B cell (primary cell): Measurements from ENCODE around the gene EIF4EBP2. TPM values are rescaled to one million over a fixed set of nuclear protein-coding genes. Genes with fewer than 3 reads are reported as not detected.

Experiments used
- ATAC-seq: fragments of 200-7000 bp; cut with Tn5 transposase; one replicate; pipeline ENCODE4 v1.10.0; 2021; ENCODE audit warnings: low read depth, mild to moderate bottlenecking, moderate number of reproducible peaks, moderate library complexity
- CTCF ChIA-PET: fragments of 350-600 bp; sonication (Branson Sonifier 250); formaldehyde crosslinking; loops from one replicate; lab custom pipeline; 2021; ENCODE audit warnings: antibody characterized with exemption, inconsistent platforms; lab: Charles Lee
- POLR2A ChIA-PET: fragments of 350-600 bp; sonication (Branson Sonifier 250); formaldehyde crosslinking; loops from one replicate; lab custom pipeline; 2021; ENCODE audit warnings: antibody characterized with exemption; lab: Charles Lee
- DNase-seq: peaks from one replicate; pipeline ENCODE4 v3.0.0; 2013
- H2AFZ ChIP-seq: 2 replicates; pipeline ENCODE4 v1.6.1; 2012; ENCODE audit warnings: mild to moderate bottlenecking, low read depth, low read length; ENCODE audit not compliant: insufficient read depth, poor library complexity, severe bottlenecking
- H3K27ac ChIP-seq, 2 donors: 1 replicate in 1 of 2; 2 replicates in 1 of 2; pipeline ENCODE4 v1.5.1; 2012 to 2013; ENCODE audit warnings: low read length in 2 of 2, mild to moderate bottlenecking in 2 of 2, moderate library complexity in 1 of 2
- H3K27me3 ChIP-seq, 4 experiments: fragments of 200-600 bp in 1 of 4; sonication (generic) in 1 of 4; replicated peaks in 1 of 4; 1 replicate in 2 of 4; 2 replicates in 2 of 4; pipeline versions ENCODE4 v1.6.1 to v1.7.0; 2013 to 2016; ENCODE audit warnings: low read length in 3 of 4, mild to moderate bottlenecking in 2 of 4, mixed read lengths in 1 of 4, moderate library complexity in 1 of 4; ENCODE audit not compliant: insufficient read depth in 4 of 4, control insufficient read depth in 3 of 4; ENCODE audit errors: control extremely low read depth in 1 of 4
- H3K36me3 ChIP-seq, 2 experiments: replicated peaks in 1 of 2; 1 replicate in 1 of 2; 2 replicates in 1 of 2; pipeline versions ENCODE4 v1.6.1 to v1.7.1; 2013; ENCODE audit warnings: low read length in 1 of 2; ENCODE audit not compliant: insufficient read depth in 2 of 2, control insufficient read depth in 1 of 2; ENCODE audit errors: control extremely low read depth in 1 of 2, extremely low read depth in 1 of 2
- H3K4me1 ChIP-seq, 2 donors: fragments of 200-600 bp in 1 of 2; sonication (generic) in 1 of 2; 1 replicate in 1 of 2; 2 replicates in 1 of 2; pipeline versions ENCODE4 v1.5.1 to v1.6.1; 2013 to 2017; ENCODE audit warnings: low read length in 2 of 2; ENCODE audit not compliant: control insufficient read depth in 2 of 2, insufficient read depth in 2 of 2
- H3K4me2 ChIP-seq: replicated peaks from 2 replicates; pipeline ENCODE3; 2012; ENCODE audit warnings: mild to moderate bottlenecking, low read depth, low read length; ENCODE audit not compliant: poor library complexity, severe bottlenecking
- H3K4me3 ChIP-seq, 5 experiments: fragments of 200-600 bp in 1 of 5; sonication (generic) in 1 of 5; 1 replicate in 3 of 5; 2 replicates in 2 of 5; pipeline versions ENCODE4 v1.5.1 to v1.7.0; 2011 to 2016; ENCODE audit warnings: low read length in 4 of 5, mild to moderate bottlenecking in 4 of 5, low read depth in 2 of 5, control low read depth in 1 of 5, moderate library complexity in 1 of 5; ENCODE audit not compliant: insufficient read depth in 1 of 5; ENCODE audit errors: control extremely low read depth in 1 of 5, extremely low read depth in 1 of 5
- H3K79me2 ChIP-seq: fragments of 200-600 bp; sonication (generic); one replicate; pipeline ENCODE4 v1.6.0; 2016; ENCODE audit warnings: low read length; ENCODE audit not compliant: control insufficient read depth, insufficient read depth
- H3K9ac ChIP-seq: fragments of 200-600 bp; sonication (generic); 2 replicates; pipeline ENCODE4 v1.6.1; 2017; ENCODE audit warnings: mild to moderate bottlenecking, low read length, moderate library complexity
- H3K9me3 ChIP-seq, 3 donors: one replicate each; pipeline versions ENCODE4 v1.6.1 to v1.7.1; 2013; ENCODE audit warnings: low read length in 2 of 3; ENCODE audit not compliant: control insufficient read depth in 2 of 3, insufficient read depth in 1 of 3; ENCODE audit errors: control extremely low read depth in 1 of 3
- H4K20me1 ChIP-seq: 2 replicates; pipeline ENCODE4 v1.6.0; 2012; ENCODE audit warnings: mild to moderate bottlenecking, low read length; ENCODE audit not compliant: insufficient read depth, control insufficient read depth, poor library complexity, severe bottlenecking
- H3K27ac Mint-ChIP-seq: one replicate; pipeline ENCODE4 v1.8.0; 2021; ENCODE audit warnings: mixed read lengths
- H3K27me3 Mint-ChIP-seq: one replicate; pipeline ENCODE4 v1.8.0; 2021; ENCODE audit warnings: mixed read lengths
- H3K4me1 Mint-ChIP-seq: one replicate; pipeline ENCODE4 v1.8.0; 2021; ENCODE audit warnings: mixed read lengths
- H3K4me3 Mint-ChIP-seq: one replicate; pipeline ENCODE4 v1.8.0; 2021; ENCODE audit warnings: mixed read lengths
- H3K9me3 Mint-ChIP-seq: one replicate; pipeline ENCODE4 v1.8.0; 2022; ENCODE audit warnings: mixed read lengths; ENCODE audit not compliant: insufficient read depth
- CTCF ChIP-seq: fragments of 200-600 bp; IDR thresholded peaks from one replicate; pipeline ENCODE4 v1.8.0; 2022; ENCODE audit warnings: antibody characterized with exemption, mild to moderate bottlenecking
- EZH2 ChIP-seq: IDR thresholded peaks from 2 replicates; pipeline ENCODE4 v1.6.1; 2012; ENCODE audit warnings: borderline replicate concordance, low read depth, mild to moderate bottlenecking, moderate library complexity, low read length; ENCODE audit not compliant: insufficient read depth, poor library complexity, severe bottlenecking
- WGBS: methylation state at CpG from one replicate; pipeline ENCODE4 v1.1.5; 2013; ENCODE audit warnings: missing lambda C conversion rate; ENCODE audit not compliant: insufficient coverage; 5-methylcytosine and 5-hydroxymethylcytosine counted together
- intact Hi-C: fragments of 100-400 bp; cut with micrococcal nuclease; formaldehyde crosslinking; loops from one replicate; pipeline ENCODE4 v1.10.0; 2022
- polyA plus RNA-seq: library from polyadenylated mRNA; depleted of rRNA; stranded (reverse); fragments of >200 nt; gene quantifications from 2 replicates; pipeline ENCODE4 v1.2.3, GENCODE V29; 2012
- total RNA-seq, 2 donors: library from RNA; stranded (reverse); fragments of 120-200 nt in 1 of 2; gene quantifications; 1 replicate in 1 of 2; 2 replicates in 1 of 2; pipeline versions ENCODE4 v1.2.3 to v1.2.4, GENCODE V29; 2013 to 2022

EIF4EBP2 gene
- total and polyA plus RNA-seq, 2 donors (not counting 1 experiment from before 2014, with no cell fraction given) = 8.7 to 37.8 TPM

- Histone ChIP-seq H3K27ac (no peak overlapping the region), H3K9me3 (no peaks in the 10 kb centered on the region), H3K36me3 (no peaks in the 10 kb centered on the region), H4K20me1 (no peaks in the 10 kb centered on the region), H3K27me3 (no peaks in the 10 kb centered on the region), H3K4me3 (no peak overlapping the region), H3K4me2 (no peak overlapping the region), H3K9ac (no peak overlapping the region), H2AFZ (no peak overlapping the region), H3K4me1 (peaks cover 5 to 9% of the 10 kb centered on the region in 2 donors), H3K79me2 (no peaks in the 10 kb centered on the region)
- H3K27me3 Mint-ChIP-seq = peaks cover 4% of the 10 kb centered on the region
- DNase-seq = no peak
- ChIA-PET POLR2A (no interaction called here), CTCF (interaction anchor here (1.0 kb wide), 1 partner anchor 318 kb away, joined by 3 read pairs; no protein-coding TSS in a partner anchor)
- ATAC-seq = no peak
- no peak overlapping the region for H3K27ac Mint-ChIP-seq
- no peaks in the 10 kb centered on the region for H3K9me3 Mint-ChIP-seq
- peaks cover 16% of the 10 kb centered on the region for H3K4me1 Mint-ChIP-seq
- no peak overlapping the region for H3K4me3 Mint-ChIP-seq
- TF ChIP-seq CTCF (no peak), EZH2 (no peak)
- intact Hi-C loops = no loop called here
- 72% methylated on average over 5 of the region's 9 CpGs for WGBS
Measured at GRCh38 chr10:70433581-70434280, 29.8 kb downstream of the EIF4EBP2 start.
